Stimulated activated naive CD8-positive, alpha-beta T cell treated with anti-CD3 and anti-CD28 coated beads, Interleukin-15, amount 100 ng/mL, for 72 hours (primary cell): ENCODE measurements around the gene FAM219A.
"Not testable (repeated sequence)": the region's sequence is repeated elsewhere in the genome, so short reads cannot be mapped to it uniquely, and the experiment has no call there.

ENCODE experiments used
- ATAC-seq: fragments of 150-1000 bp; cut with Tn5 transposase; 2 replicates; pipeline ENCODE4 v1.10.0; 2021; ENCODE audit warnings: mild to moderate bottlenecking, moderate library complexity
- DNase-seq, 2 donors: peaks; one replicate each; pipeline ENCODE4 v3.0.0; 2021 to 2022
- H3K27ac Mint-ChIP-seq, 2 donors: one replicate each; pipeline ENCODE4 v1.8.0; 2022; ENCODE audit warnings: mild to moderate bottlenecking in 2 of 2, mixed read lengths in 2 of 2, moderate library complexity in 2 of 2
- H3K27me3 Mint-ChIP-seq: one replicate; pipeline ENCODE4 v1.8.0; 2022; ENCODE audit warnings: mixed read lengths
- H3K4me1 Mint-ChIP-seq: one replicate; pipeline ENCODE4 v1.8.0; 2022; ENCODE audit warnings: mild to moderate bottlenecking, mixed read lengths
- H3K4me3 Mint-ChIP-seq, 2 donors: one replicate each; pipeline ENCODE4 v1.8.0; 2022; ENCODE audit warnings: mild to moderate bottlenecking in 2 of 2, mixed read lengths in 2 of 2, moderate library complexity in 1 of 2
- H3K9me3 Mint-ChIP-seq, 2 donors: one replicate each; pipeline ENCODE4 v1.8.0; 2022; ENCODE audit warnings: mixed read lengths in 2 of 2

Gene FAM219A

DNA sequence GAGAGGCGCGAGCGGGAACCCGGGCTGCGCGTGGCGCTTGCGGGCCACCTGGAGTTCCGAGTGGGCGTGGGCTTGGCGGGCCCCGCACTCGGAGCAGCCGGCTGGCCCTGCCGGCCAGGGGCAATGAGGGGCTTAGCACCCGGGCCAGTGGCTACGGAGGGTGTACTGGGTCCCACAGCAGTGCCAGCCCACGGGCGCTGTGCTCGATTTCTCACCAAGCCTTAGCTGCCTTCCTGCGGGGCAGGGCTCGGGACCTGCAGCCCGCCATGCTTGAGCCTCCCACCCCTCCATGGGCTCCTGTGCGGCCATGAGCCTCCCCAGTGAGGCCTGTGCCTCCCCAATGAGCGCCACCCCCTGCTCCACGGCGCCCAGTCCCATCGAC, 20.5 kb downstream of the FAM219A start:
- DNase-seq, H3K27ac Mint-ChIP-seq, H3K27me3 Mint-ChIP-seq, H3K4me3 Mint-ChIP-seq, H3K9me3 Mint-ChIP-seq, H3K4me1 Mint-ChIP-seq, ATAC-seq: not testable (repeated sequence)

DNA sequence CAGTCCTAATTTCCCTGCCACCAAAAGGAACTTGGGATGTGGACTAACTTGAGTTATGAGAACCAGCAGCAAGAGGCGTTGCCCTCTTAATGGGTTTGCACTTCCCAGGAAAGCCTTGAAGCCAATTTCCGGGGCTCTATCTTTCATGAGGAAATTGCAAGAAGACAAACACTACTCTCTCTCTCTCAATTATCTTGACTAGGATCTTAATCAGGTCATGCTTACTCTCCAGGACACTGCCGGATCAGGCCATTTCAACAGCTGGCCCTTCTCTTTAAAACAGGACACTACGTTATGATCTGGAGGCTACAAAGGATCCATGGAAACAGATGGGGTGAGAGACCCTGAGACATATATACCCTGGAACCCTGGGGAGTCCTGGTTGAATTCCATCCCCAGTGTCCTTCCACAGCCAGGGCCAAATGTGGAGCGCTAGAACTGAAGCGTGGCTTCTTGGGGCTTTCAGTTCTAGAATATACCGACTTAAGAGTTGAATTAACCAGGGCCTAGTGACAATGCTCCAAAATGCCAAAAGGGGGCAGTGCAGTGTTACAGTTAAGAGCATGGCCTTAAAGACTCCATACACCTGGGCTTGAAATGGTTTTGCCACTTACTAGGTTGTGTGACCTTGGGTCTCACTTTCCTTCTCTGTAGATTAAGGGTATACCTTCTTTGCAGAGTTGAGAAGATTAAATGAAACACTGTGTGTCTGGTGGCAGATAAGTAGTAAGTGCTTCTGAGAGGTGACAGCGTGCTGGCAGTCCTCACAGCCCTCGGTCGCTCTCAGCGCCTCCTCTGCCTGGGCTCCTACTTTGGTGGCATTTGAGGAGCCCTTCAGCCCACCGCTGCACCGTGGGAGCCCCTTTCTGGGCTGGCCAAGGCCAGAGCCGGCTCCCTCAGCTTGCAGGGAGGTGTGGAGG, 21.1 kb downstream of the FAM219A start:
- no peak overlapping the region for H3K27ac Mint-ChIP-seq
- ATAC-seq: peak; percentile 92

DNA sequence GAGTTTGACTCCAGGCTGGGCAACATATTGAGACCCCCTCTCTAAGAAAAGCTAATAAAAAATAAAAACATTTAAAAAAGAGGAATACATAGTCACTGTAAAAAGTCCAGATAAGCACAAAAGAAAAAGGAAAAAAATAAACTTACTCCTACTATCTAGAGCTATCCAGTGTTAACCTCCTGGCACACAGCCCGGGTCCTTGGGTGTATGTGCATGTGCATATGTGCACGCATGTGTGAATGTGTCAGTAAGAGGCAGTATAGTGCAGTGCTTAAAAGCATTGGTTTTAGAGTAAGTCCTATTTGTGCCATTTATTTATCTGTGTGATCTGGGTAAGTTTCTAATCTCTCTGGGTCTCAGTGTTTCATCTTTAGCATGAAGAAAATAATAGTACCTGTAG, 26.7 kb downstream of the FAM219A start:
- DNase-seq (no peak), ATAC-seq (no peak)
- H3K4me3 Mint-ChIP-seq: no peak overlapping the region
- no peaks in the 10 kb centered on the region for H3K9me3 Mint-ChIP-seq
- H3K27ac Mint-ChIP-seq: no peak overlapping the region
- H3K4me1 Mint-ChIP-seq: no peaks in the 10 kb centered on the region
- H3K27me3 Mint-ChIP-seq: no peaks in the 10 kb centered on the region

More for the DNA sequence above, 21.1 kb downstream of the FAM219A start:
- no peak overlapping the region for H3K4me3 Mint-ChIP-seq
- H3K27me3 Mint-ChIP-seq: no peaks in the 10 kb centered on the region
- no peaks in the 10 kb centered on the region for H3K9me3 Mint-ChIP-seq
- peak; percentile 48 to 59 for DNase-seq
- peaks cover 9% of the 10 kb centered on the region for H3K4me1 Mint-ChIP-seq

DNA sequence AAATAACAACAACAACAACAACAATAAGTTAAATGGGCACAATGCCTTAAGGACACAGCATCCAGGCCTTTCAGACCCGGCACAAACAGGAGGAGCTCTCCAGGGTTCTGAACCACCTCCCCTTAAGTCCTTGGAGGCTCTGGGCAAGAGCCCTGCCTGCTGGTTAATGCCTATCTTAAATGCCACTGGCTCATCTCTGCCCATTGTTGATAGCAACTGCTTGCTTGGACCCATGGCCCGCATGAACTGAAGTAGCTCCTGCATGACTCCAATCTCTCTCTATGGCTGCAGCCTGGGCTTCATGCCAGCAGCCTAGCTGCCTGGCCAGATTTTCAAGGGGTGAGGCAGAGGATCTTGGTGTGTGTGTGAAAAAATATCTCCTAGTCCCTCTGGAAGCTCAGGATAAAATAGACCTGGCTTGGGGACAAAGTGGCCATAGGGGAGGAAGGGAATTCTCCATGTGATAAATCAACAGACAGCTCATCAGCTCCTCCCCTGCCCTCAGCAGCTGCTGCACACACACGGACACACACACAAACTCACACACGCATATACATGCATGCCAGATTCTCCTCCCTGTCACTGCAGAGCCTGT, 27.4 kb downstream of the FAM219A start:
- Mint-ChIP-seq H3K27ac (no peak overlapping the region), H3K4me3 (no peak overlapping the region), H3K9me3 (no peaks in the 10 kb centered on the region), H3K27me3 (no peaks in the 10 kb centered on the region), H3K4me1 (no peaks in the 10 kb centered on the region)
- DNase-seq (no peak), ATAC-seq (no peak)

DNA sequence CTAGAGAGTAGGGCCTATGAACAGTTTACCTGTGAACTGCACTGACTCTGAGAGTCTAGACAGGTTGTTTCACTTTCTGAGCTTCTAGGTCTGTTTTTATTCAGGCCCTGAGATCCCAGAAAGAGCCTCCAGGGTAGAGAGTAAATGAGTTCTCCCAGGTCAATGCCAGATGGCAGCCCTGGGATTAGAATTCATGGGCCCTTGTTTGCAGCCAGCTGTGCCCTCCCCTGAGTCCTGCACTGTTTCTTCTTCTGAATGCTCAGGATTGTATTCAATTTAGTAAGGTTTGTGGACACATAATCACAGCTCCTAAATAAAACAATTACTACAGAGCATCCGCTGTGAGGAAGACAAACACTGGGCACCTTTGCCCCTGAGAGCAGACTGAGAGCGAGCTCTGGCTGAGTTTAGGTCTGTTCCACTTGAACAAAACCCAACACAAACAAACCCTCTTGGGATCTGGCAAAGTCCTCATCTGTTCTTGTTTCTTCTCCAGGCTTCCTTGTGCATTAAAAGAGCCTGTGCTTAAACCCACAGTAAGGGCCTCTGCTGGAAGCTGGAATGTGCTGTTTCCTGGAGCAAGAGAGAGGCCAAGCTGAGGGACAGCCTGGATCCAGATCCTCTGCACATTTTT, 29.9 kb downstream of the FAM219A start:
- no peaks in the 10 kb centered on the region for H3K27me3 Mint-ChIP-seq
- no peak for ATAC-seq
- H3K9me3 Mint-ChIP-seq: no peaks in the 10 kb centered on the region
- no peak for DNase-seq
- no peak overlapping the region for H3K4me3 Mint-ChIP-seq
- H3K4me1 Mint-ChIP-seq: no peaks in the 10 kb centered on the region
- H3K27ac Mint-ChIP-seq: peak overlapping the region in 1 of 2 donors; percentile 72

DNA sequence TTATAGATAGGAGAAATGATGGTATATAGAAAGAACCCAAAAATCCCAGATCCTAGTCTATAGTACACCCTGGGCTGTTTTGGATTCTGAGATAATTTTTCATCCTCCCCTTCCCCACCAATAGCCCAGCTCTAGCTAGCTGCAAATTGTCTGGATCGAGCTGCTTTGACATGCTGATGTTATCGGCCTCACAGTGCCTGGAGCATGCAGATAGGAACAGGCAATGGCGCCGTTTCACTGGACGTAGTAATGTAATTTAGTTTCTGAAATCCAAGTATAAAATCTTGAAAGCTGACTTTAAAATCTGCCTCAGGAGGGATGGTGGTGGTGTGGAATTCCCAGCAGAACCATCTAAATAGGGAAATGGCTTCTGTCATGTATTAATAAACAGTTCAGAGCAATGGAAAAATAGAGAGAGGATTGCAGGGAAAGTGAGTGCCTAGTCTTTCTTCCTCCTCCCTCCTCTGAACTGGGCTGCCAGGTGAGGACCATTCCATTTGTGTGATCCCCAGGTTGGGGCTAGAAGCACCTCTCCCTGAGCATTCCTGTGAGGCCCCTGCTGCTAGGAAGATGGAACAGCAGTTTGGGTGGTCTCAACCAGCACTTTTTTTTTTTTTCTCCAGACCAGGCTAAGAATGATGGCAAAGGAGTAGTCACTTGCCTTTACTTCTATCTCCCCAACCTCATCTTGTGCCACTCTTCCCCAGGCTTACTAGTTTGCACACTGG, 31.9 kb downstream of the FAM219A start:
- ATAC-seq (no peak), DNase-seq (no peak)
- Mint-ChIP-seq H3K4me3 (no peak overlapping the region), H3K4me1 (no peaks in the 10 kb centered on the region), H3K27ac (no peak overlapping the region), H3K9me3 (no peaks in the 10 kb centered on the region), H3K27me3 (no peaks in the 10 kb centered on the region)

DNA sequence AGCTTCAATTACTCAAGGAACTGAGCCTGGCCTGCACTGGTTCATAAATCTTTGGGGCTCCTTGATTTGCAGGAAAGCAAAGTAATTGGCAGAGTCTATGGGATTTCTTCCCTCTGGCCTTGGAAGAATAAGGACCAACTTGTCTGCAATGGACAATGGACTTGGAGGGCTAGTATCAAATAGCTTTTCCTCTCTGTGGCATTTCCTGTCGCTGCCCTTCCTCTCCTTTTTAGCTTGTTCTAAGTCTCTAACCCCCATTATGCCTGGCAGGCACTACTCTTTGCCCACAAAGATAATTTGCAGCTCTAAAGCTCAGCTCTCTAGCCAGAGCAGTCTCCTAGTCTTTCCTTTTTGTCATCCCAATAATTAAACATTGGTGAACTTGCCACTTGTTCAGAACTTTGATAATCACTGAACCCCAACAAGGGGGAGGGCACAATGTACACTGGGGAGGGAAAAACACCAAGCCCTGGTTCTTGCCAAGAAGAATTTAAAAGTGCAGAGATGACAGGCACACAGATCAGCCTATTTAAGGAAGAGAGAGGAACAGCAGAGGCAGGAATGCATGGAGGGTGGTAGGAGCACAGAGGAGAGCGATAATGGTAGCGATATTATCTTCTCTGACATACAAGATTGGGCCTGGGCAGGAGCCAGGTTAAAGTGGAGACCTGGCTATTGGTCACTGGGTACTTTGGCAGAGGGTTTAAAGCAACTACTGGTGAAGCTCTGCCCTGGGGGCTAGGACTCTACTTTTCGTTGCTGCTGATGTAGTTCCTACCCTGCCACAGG, 38.5 kb downstream of the FAM219A start:
- H3K27me3 Mint-ChIP-seq: no peaks in the 10 kb centered on the region
- H3K27ac Mint-ChIP-seq: no peak overlapping the region
- H3K4me3 Mint-ChIP-seq: no peak overlapping the region
- H3K9me3 Mint-ChIP-seq: no peaks in the 10 kb centered on the region
- ATAC-seq (no peak), DNase-seq (no peak)
- no peaks in the 10 kb centered on the region for H3K4me1 Mint-ChIP-seq

DNA sequence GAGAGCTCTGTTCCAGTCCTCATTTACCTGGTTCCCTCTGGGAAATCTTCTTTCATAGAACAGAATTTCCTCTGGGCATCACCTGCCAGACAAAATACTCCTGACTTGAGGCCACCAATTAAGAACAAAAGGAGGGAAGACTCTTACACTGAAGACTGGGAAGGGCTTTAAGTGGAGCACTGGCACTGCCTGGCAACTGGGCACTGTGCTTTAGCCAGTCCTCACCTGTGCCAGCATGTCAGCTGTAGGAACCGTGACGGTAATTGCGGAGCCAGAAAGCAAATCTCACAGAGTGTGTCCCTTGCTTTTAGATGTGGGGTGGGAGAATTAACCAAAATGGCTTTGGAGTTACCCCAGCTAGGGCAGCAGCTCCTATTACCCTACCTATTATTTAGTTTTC, 40.6 kb downstream of the FAM219A start:
- no peaks in the 10 kb centered on the region for H3K4me1 Mint-ChIP-seq
- no peak for ATAC-seq
- H3K4me3 Mint-ChIP-seq: no peak overlapping the region
- H3K27me3 Mint-ChIP-seq: no peaks in the 10 kb centered on the region
- no peak for DNase-seq
- H3K9me3 Mint-ChIP-seq: peaks cover 0 to under 1% of the 10 kb centered on the region in 2 donors
- no peak overlapping the region for H3K27ac Mint-ChIP-seq

DNA sequence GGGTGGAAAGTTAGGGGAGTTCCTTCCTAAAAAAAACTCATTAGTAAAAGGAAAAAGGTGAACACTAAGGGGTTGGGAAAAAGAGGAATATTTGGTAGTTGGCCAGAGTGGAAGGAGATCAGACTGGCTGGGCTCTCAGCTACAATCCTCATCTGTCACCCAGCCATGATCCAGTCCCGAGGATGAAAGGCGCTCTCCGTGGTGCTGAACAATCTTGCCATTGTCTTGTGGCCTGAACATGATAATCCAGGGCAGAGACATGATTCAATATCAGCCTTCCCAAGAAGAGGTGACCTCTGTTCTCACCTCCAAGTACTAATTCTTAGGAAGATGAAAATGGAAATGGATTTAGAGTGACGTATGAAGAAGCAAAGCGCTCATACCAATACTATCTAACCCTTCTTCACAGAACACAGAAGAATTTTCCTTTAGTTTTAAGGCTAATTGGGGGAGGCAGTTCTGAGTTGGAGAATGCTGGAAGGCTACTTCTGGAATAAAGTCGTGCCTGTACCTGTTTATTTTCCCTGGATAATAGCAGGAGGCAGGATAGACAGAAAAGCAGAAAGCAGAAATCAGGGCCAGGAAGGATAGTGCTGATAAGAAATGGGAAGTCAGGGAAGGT, 45.0 kb downstream of the FAM219A start:
- Mint-ChIP-seq H3K4me3 (no peak overlapping the region), H3K27ac (no peak overlapping the region), H3K4me1 (no peaks in the 10 kb centered on the region), H3K27me3 (no peaks in the 10 kb centered on the region), H3K9me3 (peaks cover 0 to 3% of the 10 kb centered on the region in 2 donors)
- DNase-seq (no peak), ATAC-seq (no peak)

DNA sequence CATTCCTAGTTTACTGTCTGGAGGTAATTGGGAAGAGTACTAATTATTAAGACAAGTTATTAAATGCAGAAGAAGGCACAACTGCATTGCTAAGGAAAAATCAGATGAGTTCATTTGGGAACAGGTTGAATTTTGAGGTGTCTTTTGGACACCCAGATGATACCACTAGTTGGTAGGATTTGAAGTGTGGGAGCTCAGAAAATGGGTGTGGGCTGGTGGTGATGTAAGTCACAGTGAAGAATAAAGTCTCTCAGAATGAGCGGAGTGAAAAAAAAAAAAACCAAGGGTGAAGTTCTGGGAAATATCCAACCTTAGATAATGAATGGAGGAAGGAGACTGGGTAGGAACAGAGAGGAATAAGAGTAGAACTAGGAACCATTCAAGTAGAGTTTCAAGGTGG, 46.0 kb downstream of the FAM219A start:
- H3K4me1 Mint-ChIP-seq: no peaks in the 10 kb centered on the region
- peaks cover 0 to 3% of the 10 kb centered on the region in 2 donors for H3K9me3 Mint-ChIP-seq
- ATAC-seq: no peak
- H3K27me3 Mint-ChIP-seq: no peaks in the 10 kb centered on the region
- no peak overlapping the region for H3K27ac Mint-ChIP-seq
- no peak overlapping the region for H3K4me3 Mint-ChIP-seq
- DNase-seq: no peak

DNA sequence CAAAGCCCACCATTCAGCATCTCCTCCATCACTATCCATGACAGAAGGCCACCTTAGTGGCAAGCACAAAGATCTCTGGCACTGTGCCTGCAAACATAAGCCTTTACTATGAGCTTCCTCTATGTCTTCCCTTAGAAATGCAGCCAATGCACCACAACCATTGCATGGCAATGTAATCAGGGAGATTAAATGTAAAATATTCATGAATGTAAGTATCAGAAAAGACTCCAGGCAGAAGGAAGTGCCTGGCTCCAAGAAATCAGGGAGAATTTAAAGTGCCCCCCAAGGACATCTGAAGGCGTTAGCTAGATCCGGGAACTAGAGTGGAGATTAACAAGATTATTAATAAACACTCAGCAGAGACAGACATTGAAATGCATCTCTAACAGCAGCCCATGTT, 49.2 kb downstream of the FAM219A start:
- no peaks in the 10 kb centered on the region for H3K4me1 Mint-ChIP-seq
- peaks cover 0 to 3% of the 10 kb centered on the region in 2 donors for H3K9me3 Mint-ChIP-seq
- ATAC-seq (no peak), DNase-seq (no peak)
- H3K27me3 Mint-ChIP-seq: no peaks in the 10 kb centered on the region
- H3K27ac Mint-ChIP-seq: peak overlapping the region in 1 of 2 donors; percentile 21
- no peak overlapping the region for H3K4me3 Mint-ChIP-seq

DNA sequence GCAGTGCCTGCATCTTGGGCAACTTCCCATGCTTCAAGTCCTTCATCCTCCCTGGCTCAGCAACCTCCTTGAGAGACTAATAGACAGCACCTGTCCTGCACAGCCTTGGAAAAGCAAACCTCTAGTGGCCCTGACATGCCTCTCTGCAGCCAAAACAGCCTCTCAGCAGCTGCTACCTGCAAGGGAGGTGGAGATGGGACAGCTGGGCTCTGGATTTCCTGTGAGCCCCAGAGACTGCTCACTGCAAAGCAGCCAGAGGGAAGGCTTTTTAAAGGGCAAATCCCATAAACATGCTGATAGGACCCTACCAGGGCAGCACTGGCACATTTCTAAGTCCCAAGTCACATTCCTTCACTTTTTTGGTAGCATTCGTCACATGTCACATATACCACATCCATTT, 50.2 kb downstream of the FAM219A start:
- peaks cover 0 to 3% of the 10 kb centered on the region in 2 donors for H3K9me3 Mint-ChIP-seq
- no peak overlapping the region for H3K4me3 Mint-ChIP-seq
- ATAC-seq: no peak
- no peaks in the 10 kb centered on the region for H3K4me1 Mint-ChIP-seq
- H3K27ac Mint-ChIP-seq: no peak overlapping the region
- H3K27me3 Mint-ChIP-seq: no peaks in the 10 kb centered on the region
- no peak for DNase-seq

DNA sequence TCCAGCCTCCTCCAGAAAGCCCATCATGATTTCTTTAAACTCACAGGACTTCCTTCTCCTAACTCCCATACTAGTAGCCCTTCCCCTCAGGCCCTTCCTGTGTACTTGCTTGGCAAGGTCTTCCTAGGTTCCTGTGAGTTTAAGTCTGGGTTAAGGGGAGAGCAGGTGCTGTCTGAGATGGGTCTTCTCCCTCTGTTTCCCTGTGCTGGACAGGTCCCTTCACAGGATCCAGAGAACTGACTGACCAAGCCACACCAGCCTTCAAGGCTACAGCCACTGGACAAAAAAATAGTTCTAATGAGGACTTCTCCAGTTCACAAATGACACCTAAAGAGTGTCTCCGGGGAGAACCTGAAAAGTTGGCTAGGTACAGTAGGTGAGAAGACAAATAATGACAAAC, 52.2 kb downstream of the FAM219A start:
- Mint-ChIP-seq H3K27ac (no peak overlapping the region), H3K27me3 (no peaks in the 10 kb centered on the region), H3K4me3 (no peak overlapping the region), H3K4me1 (no peaks in the 10 kb centered on the region), H3K9me3 (no peaks in the 10 kb centered on the region)
- DNase-seq (no peak), ATAC-seq (no peak)

DNA sequence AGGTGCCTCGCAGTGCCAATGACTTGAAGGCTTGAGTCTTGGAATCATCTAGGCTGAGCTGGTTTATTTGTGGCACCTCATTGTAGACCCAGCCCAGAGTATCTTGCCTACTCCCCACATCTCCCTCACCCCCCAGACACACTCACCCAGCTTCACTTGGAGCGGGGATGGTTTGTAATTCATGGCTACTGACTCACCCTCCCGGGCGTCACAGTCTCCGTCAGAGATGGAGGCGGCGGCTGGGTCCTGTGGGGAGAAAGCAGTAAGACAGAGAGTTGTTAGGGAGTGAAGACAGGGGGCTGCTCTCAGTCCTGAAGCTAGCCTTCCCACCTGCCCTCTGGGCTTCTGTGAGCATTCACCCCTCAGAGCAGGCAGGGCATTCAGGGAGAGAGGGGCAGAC, 52.7 kb downstream of the FAM219A start:
- ATAC-seq (no peak), DNase-seq (no peak)
- Mint-ChIP-seq H3K27ac (no peak overlapping the region), H3K4me3 (no peak overlapping the region), H3K9me3 (no peaks in the 10 kb centered on the region), H3K27me3 (no peaks in the 10 kb centered on the region), H3K4me1 (no peaks in the 10 kb centered on the region)
